ENCODE measurements around the gene GREB1.

DNA sequence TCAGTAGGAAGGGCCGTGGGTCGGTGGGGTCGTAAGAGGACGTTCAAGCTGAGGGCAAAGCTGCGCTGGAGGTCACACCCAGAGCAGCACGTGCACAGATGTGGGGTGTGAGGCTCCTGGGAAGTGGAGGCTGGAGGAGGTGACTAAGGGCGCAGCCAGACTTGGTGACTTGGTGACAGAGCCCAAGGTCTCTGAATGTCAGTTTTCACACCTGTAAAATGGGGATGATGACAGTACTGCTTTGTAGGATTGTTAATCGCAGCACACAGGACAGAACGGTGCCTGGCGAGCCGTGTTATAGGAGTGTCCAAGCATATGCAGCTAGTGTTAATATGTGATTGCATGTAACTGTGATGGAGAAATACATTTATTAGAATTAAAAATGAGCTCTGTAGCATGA lies 95.4 kb downstream of the GREB1 start:
- TF ChIP-seq, protein P1, sequence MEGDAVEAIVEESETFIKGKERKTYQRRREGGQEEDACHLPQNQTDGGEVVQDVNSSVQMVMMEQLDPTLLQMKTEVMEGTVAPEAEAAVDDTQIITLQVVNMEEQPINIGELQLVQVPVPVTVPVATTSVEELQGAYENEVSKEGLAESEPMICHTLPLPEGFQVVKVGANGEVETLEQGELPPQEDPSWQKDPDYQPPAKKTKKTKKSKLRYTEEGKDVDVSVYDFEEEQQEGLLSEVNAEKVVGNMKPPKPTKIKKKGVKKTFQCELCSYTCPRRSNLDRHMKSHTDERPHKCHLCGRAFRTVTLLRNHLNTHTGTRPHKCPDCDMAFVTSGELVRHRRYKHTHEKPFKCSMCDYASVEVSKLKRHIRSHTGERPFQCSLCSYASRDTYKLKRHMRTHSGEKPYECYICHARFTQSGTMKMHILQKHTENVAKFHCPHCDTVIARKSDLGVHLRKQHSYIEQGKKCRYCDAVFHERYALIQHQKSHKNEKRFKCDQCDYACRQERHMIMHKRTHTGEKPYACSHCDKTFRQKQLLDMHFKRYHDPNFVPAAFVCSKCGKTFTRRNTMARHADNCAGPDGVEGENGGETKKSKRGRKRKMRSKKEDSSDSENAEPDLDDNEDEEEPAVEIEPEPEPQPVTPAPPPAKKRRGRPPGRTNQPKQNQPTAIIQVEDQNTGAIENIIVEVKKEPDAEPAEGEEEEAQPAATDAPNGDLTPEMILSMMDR (conservative IDR thresholded peaks at IDR 0.05), result no peak
- TF ChIP-seq EZH2 (IDR thresholded peaks at IDR 0.05; ENCODE audit: low read depth), result no peak
